Measurements from ENCODE around the gene RND1. TPM values are rescaled to one million over a fixed set of nuclear protein-coding genes. Genes with fewer than 3 reads are reported as not detected.

Gene RND1
- total and polyA plus RNA-seq, 2 of the 8 experiments (the other 6 are each of a cell fraction or from before 2014, with no cell fraction given) = 15.8 to 17.1 TPM

GRCh38 chr12:48818831-48819590 is 46.7 kb downstream of the RND1 start (continued):
- TF ChIP-seq ATF3 (IDR thresholded peaks at IDR 0.05; ENCODE audit: insufficient read depth, low read depth, low read length) (no peak), SP2 (IDR thresholded peaks at IDR 0.05; ENCODE audit: low read length) (no peak), SAP30 (IDR thresholded peaks at IDR 0.05; ENCODE audit: insufficient read depth, insufficient replicate concordance, low read length) (peak; percentile 7), CHD7 (IDR thresholded peaks at IDR 0.05; ENCODE audit: insufficient replicate concordance, low read length) (no peak), KDM1A (IDR thresholded peaks at IDR 0.05; ENCODE audit: borderline replicate concordance, low read length) (peak; percentile 26; the same call in 1 of the 2 replicates), SIRT6 (IDR thresholded peaks at IDR 0.05; ENCODE audit: low read length) (no peak), KDM4A (IDR thresholded peaks at IDR 0.05; ENCODE audit: low read depth, low read length, severe bottlenecking) (peak; percentile 32), TAF7 (optimal IDR thresholded peaks at IDR 0.05; ENCODE audit: borderline replicate concordance, low read depth, low read length) (no peak), RXRA (IDR thresholded peaks at IDR 0.05; ENCODE audit: insufficient read depth, low read depth, low read length) (no peak)
